Forelimb muscle (tissue), 1 donor: Measurements from ENCODE around the gene NATD1. TPM values are rescaled to one million over a fixed set of nuclear protein-coding genes. Genes with fewer than 3 reads are reported as not detected.
"Not testable (repeated sequence)": the region's sequence is repeated elsewhere in the genome, so short reads cannot be mapped to it uniquely, and the experiment has no call there.

Source experiments
- DNase-seq: peaks from one replicate; pipeline ENCODE4 v3.0.0-alpha.2; 2013; ENCODE audit warnings: low read depth
- polyA plus RNA-seq: library from polyadenylated mRNA; unstranded; fragments of 120-200 nt; gene quantifications from one replicate; pipeline ENCODE4 v1.2.1, GENCODE V29; 2013; ENCODE audit not compliant: insufficient read length

The NATD1 gene
- polyA plus RNA-seq, 1 donor, result 20.1 TPM

- no peak for DNase-seq
Measured at GRCh38 chr17:21194226-21194625, 59.0 kb downstream of the NATD1 start.

- DNase-seq, result no peak
Measured at GRCh38 chr17:21193031-21193430, 60.2 kb downstream of the NATD1 start.

- DNase-seq, result not testable (repeated sequence)
Measured at GRCh38 chr17:21192414-21192813, 60.8 kb downstream of the NATD1 start.

GRCh38 chr17:21191698-21192097 lies 61.5 kb downstream of the NATD1 start:
- no peak for DNase-seq

GRCh38 chr17:21190078-21190477 lies 63.1 kb downstream of the NATD1 start:
- DNase-seq, result no peak

- DNase-seq, result no peak
Measured at GRCh38 chr17:21189361-21189760, 63.8 kb downstream of the NATD1 start.

Other genes starting within 250 kb of the NATD1 start
- gene USP22, start 210.4 kb downstream of the NATD1 start, polyA plus RNA-seq, result 149 TPM
- gene DHRS7B, start 126.4 kb downstream of the NATD1 start, polyA plus RNA-seq, result 27.2 TPM
- gene TMEM11, start 39.2 kb downstream of the NATD1 start, polyA plus RNA-seq, result 29.9 TPM
- 22.0 TPM for gene MAP2K3, start 31.3 kb upstream of the NATD1 start, polyA plus RNA-seq
- 13.8 TPM for gene KCNJ12, start 122.9 kb upstream of the NATD1 start, polyA plus RNA-seq